Measurements from ENCODE around the gene OSBPL6.
"Not testable (repeated sequence)": the region's sequence is repeated elsewhere in the genome, so short reads cannot be mapped to it uniquely, and the experiment has no call there.

The OSBPL6 gene

GRCh38 chr2:178366412-178366811 lies 172.1 kb downstream of the OSBPL6 start:
- DNase-seq, result no peak

GRCh38 chr2:178367344-178367743 lies 173.0 kb downstream of the OSBPL6 start:
- DNase-seq, result no peak

- DNase-seq, result no peak
These were observed 180.6 kb downstream of the OSBPL6 start for GRCh38 chr2:178374865-178375264.

- no peak for DNase-seq
These were observed 182.7 kb downstream of the OSBPL6 start for GRCh38 chr2:178377046-178377445.

GRCh38 chr2:178379162-178380004 lies 185.1 kb downstream of the OSBPL6 start:
- no peak for DNase-seq

- DNase-seq, result no peak
These were observed 186.5 kb downstream of the OSBPL6 start for GRCh38 chr2:178380763-178381162.

GRCh38 chr2:178383718-178384117 lies 189.4 kb downstream of the OSBPL6 start:
- DNase-seq, result no peak

- no peak for DNase-seq
These were observed 191.4 kb downstream of the OSBPL6 start for GRCh38 chr2:178385595-178386148.

GRCh38 chr2:178386986-178387597 lies 192.8 kb downstream of the OSBPL6 start:
- DNase-seq, result no peak

DNA sequence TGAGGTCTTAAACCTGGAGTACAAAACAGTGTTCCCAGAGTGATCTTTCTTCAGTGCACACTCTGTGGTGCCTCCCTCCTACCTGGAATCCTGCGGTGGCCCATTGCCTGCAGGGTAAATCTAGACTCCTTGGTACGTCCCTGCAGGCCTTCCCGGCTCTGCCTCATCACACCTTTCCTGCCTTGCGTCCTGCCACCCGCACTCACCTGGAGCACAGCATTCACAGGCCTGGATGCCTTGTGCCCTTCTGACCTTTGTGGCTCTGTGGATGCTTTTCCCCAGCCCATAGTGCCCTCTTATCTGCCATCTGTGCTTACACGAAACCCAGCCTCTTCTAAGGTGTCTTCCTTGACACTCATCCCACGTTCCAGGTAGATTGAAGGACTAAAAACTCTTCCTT lies 194.0 kb downstream of the OSBPL6 start:
- no peak for DNase-seq

DNA sequence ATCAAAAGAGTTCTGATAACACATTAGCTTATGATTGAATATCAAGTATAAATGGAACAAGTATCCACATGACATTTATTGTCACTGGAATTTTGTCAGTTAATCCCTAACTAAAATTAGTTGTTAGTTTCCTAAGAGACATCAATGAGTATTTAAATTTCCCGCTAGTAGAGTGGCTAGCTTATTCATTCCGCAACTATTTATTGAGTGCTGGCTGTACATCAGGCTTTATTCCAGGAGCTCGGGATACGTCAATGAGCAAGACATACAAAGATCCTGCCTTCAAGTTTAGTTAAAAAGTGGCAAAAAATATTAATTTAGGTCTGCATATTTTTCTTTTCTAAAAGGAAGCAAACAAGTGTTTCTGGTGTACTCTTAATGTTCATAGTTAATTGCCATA lies 197.4 kb downstream of the OSBPL6 start:
- DNase-seq, result no peak

DNA sequence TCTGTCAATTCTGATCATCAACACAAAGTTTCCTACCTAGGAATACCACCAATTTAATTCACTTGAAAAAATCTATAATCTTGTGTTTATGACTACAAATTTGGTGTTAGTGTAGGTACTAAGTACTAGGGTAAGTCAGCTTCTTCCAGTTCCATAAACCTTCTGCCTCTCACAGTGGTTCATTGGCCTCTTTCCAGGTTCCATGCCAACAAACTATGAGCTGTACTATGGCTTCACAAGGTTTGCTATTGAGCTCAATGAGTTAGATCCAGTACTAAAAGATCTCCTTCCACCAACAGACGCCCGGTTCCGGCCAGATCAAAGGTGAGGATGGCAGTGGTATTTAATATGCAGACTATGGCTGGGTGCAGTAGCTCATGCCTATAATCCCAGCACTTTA lies 197.9 kb downstream of the OSBPL6 start:
- DNase-seq, result no peak

DNA sequence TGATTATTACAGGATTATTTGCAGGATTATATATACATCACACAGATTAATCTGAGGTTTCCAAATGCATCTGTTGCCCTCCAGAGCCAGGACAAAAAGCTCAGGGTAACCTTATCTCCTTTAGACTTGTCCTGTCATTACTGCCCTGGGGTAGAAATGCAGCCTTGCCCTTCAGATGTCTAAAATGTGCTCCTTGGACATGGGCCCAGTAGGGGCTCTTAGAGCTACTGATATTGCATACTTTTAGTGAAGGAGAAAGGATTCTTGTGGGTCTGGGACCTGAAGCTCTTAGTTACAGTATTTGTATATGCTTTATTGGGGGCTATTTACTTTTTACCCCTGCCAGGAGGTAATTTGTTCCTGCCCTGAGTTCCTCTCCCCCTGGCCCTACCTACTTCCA lies 200.5 kb downstream of the OSBPL6 start:
- DNase-seq, result no peak

DNA sequence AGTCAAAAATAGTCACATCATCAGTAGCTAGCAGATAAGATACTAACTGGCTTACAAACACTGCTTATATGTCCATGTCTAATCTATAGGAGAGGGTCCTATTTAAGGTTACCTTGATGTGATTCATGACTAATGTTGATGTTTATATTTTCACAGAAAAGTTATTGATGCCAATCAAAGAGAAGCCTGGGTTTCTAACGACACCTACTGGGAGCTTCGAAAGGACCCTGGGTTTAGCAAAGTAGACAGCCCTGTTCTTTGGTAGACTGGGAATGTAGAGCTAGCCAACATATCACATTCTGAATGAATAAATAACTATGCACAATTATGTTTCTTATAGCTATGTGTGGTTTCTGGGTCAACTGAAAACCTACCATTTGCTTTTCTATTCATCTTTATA lies 201.0 kb downstream of the OSBPL6 start:
- DNase-seq, result no peak

GRCh38 chr2:178395941-178396570 lies 201.7 kb downstream of the OSBPL6 start:
- no peak for DNase-seq

DNA sequence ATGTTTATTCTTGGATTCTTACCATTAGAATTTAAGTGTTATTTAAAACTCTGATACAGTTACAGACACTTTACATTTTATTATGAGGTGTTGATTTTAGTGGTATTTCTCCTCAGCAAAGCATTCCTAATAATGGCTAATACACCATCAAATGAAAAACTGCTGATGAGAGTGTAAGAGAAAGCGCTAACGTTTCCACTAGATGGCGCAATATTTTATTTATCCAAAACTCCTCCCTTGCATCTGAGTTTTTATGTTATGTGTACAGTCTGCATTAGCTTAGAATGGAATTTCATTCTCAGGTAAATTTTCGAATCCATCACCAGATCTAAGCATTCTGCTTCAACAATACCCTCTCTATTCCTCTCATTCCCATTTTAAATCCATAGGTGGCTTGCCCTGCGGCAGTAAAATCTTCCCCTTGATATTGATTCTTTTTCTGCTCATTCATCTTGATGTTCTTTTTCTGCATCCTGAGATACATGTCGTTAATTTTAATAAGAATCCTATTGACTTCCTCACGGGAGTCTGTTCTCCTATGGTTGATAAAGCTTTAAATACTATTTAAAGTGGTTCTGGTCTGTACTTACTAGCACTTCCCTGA lies 202.8 kb downstream of the OSBPL6 start:
- peak; percentile 20 for DNase-seq

DNA sequence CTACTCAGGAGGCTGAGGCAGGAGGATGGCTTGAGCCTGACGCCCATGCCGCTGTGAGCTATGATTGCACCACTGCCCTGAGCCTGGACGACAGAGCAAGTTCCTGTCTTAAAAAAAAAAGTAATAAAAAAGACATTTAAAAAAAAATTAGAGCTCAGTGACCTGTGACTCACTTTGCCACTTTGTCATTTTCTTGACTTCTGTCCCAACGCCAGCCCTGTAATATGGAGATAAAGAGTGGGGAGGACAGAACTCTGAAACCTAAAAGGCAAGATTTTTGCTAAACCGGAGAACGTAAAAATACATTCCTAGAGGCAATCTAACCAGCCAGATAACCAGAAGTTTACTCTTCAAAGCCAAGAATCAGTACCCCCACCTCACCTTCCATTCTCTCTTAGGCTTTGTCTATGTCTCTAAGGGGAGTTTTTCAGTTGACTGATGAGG lies 207.7 kb downstream of the OSBPL6 start:
- no peak for DNase-seq

GRCh38 chr2:178403671-178404306 lies 209.5 kb downstream of the OSBPL6 start:
- no peak for DNase-seq

GRCh38 chr2:178404368-178404767 lies 210.1 kb downstream of the OSBPL6 start:
- DNase-seq, result peak; percentile 58

GRCh38 chr2:178409261-178409660 lies 214.9 kb downstream of the OSBPL6 start:
- DNase-seq, result no peak

GRCh38 chr2:178412047-178412446 lies 217.7 kb downstream of the OSBPL6 start:
- DNase-seq, result no peak

GRCh38 chr2:178412453-178412852 lies 218.1 kb downstream of the OSBPL6 start:
- DNase-seq, result not testable (repeated sequence)
